GM12892 (cell line): ENCODE data around the gene CEP20.

Experiments
- POLR2A ChIP-seq: IDR thresholded peaks from 2 replicates; pipeline ENCODE4 v1.6.1; 2011; ENCODE audit warnings: low read depth, low read length, control low read depth
- TAF1 ChIP-seq: IDR thresholded peaks from 2 replicates; pipeline ENCODE4 v1.6.1; 2011; ENCODE audit warnings: low read depth, mild to moderate bottlenecking, control low read depth, low read length, borderline replicate concordance

DNA sequence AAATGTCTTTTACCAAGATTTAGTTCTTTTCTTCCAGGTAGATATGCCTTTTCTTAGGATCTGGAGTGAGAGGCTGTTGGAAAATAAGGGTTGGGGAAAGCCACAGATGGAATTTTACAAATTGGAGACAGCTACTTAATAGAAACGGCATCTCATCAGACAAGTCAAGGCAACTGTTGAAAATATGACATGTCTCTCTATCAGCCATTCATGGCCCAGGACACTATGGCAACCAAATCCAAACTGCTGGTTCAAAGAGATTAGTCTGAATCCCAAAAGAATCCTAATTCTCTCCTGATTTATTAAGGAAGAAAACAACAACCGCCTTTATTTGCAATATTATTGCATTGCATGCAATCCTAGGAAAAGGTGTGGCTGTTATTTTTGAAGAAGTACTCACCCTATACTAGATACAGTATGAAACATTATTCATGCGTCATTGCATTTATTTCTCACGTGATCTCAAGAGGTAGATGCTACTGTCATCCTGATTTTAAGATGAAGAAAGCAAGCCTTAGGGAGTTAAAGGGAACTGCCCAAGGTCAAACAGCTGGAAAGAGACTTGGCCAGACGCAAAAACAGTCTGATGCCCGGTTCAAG is 12.6 kb upstream of the CEP20 start:
- TF ChIP-seq POLR2A (no peak), TAF1 (no peak)
